Measurements from ENCODE around the gene TSPAN4. TPM values are rescaled to one million over a fixed set of nuclear protein-coding genes. Genes with fewer than 3 reads are reported as not detected.
A peak's percentile ranks its signal among the peaks of the same experiment; 100 is the strongest.

Gene TSPAN4
- total RNA-seq, 6 donors from 2014 or later, result 91.3 to 181 (median 169) TPM

- no peaks in the 10 kb centered on the region for H3K27me3 ChIP-seq
- TF ChIP-seq POLR2A (IDR thresholded peaks at IDR 0.05), result no peak
- no peak for TF ChIP-seq POLR2AphosphoS5 (IDR thresholded peaks at IDR 0.05)
- no peak for TF ChIP-seq CTCF (IDR thresholded peaks at IDR 0.05)
- TF ChIP-seq EP300 (IDR thresholded peaks at IDR 0.05), result no peak
- H3K27ac ChIP-seq, result no peak overlapping the region
- WGBS, 2 donors, result 78 to 80% methylated on average over 11 of the region's 11 CpGs
- no peaks in the 10 kb centered on the region for H3K9me3 ChIP-seq
- H3K4me1 ChIP-seq, result peaks cover 22 to 31% (median 24%) of the 10 kb centered on the region in 4 donors
- peaks cover 0 to 41% (median 22%) of the 10 kb centered on the region in 4 donors for H3K36me3 ChIP-seq
- ATAC-seq (ENCODE audit: low FRiP score in 2 of 2), result no peak
- DNase-seq, result no peak
- no peak overlapping the region for H3K4me3 ChIP-seq
Observed at GRCh38 chr11:816433-816779, 26.2 kb upstream of the TSPAN4 start.

- ATAC-seq (ENCODE audit: low FRiP score in 2 of 2), result peak; percentile 49 to 54
- H3K36me3 ChIP-seq, result peaks cover 4 to 41% (median 13%) of the 10 kb centered on the region in 4 donors
- peak within 1 kb of the TSS; percentile 96 to 100 (median 98) for H3K27ac ChIP-seq
- no peaks in the 10 kb centered on the region for H3K27me3 ChIP-seq
- peak within 1 kb of the TSS; percentile 67 to 99 (median 88) for H3K4me3 ChIP-seq
- peaks cover 28 to 45% (median 34%) of the 10 kb centered on the region in 4 donors for H3K4me1 ChIP-seq
- peak in 1 of 4 donors; percentile 29 for TF ChIP-seq EP300 (IDR thresholded peaks at IDR 0.05)
- no peak for TF ChIP-seq CTCF (IDR thresholded peaks at IDR 0.05)
- TF ChIP-seq POLR2A (IDR thresholded peaks at IDR 0.05), result peak in 3 of 4 donors; percentile 57 to 77 (median 57)
- TF ChIP-seq POLR2AphosphoS5 (IDR thresholded peaks at IDR 0.05), result peak; percentile 40 to 51
- DNase-seq, result peak in 1 of 2 donors; percentile 80
- H3K9me3 ChIP-seq, result no peaks in the 10 kb centered on the region
- WGBS, 2 donors, result 16 to 28% methylated on average over 15 to 19 of the region's 20 CpGs
Observed at GRCh38 chr11:818396-819128, 24.1 kb upstream of the TSPAN4 start, which contains the start of gene PNPLA2. Gene PNPLA2 (plus strand): TSS chr11:818914. CDS start chr11:819719, 805 bp downstream.

- peak overlapping the region; percentile 67 to 99 (median 88) for H3K4me3 ChIP-seq
- H3K36me3 ChIP-seq, result peaks cover 12 to 43% (median 19%) of the 10 kb centered on the region in 4 donors
- ATAC-seq (ENCODE audit: low FRiP score in 2 of 2) (peak; percentile 91 to 95), DNase-seq (peak; percentile 96 to 99)
- H3K9me3 ChIP-seq, result no peaks in the 10 kb centered on the region
- TF ChIP-seq POLR2AphosphoS5 (IDR thresholded peaks at IDR 0.05) (peak; percentile 65 to 91), POLR2A (IDR thresholded peaks at IDR 0.05) (peak in 3 of 4 donors; percentile 88 to 96 (median 95)), CTCF (IDR thresholded peaks at IDR 0.05) (peak; percentile 16 to 83 (median 66)), EP300 (IDR thresholded peaks at IDR 0.05) (no peak)
- no peaks in the 10 kb centered on the region for H3K27me3 ChIP-seq
- peaks cover 28 to 47% (median 34%) of the 10 kb centered on the region in 4 donors for H3K4me1 ChIP-seq
- peak overlapping the region; percentile 96 to 100 (median 98) for H3K27ac ChIP-seq
- WGBS, 2 donors, result 1% methylated on average over 32 of the region's 96 CpGs; no CpG with 5 or more reads in 1 of the 2 donors
Observed at GRCh38 chr11:819129-819931, 23.3 kb upstream of the TSPAN4 start.

GRCh38 chr11:819943-820649 is 22.6 kb upstream of the TSPAN4 start:
- Histone ChIP-seq H3K27me3 (no peaks in the 10 kb centered on the region), H3K36me3 (peaks cover 19 to 45% (median 25%) of the 10 kb centered on the region in 4 donors), H3K4me1 (peaks cover 30 to 54% (median 38%) of the 10 kb centered on the region in 4 donors), H3K9me3 (no peaks in the 10 kb centered on the region), H3K27ac (peak overlapping the region; percentile 96 to 100 (median 98)), H3K4me3 (peak overlapping the region; percentile 67 to 99 (median 88))
- TF ChIP-seq CTCF (IDR thresholded peaks at IDR 0.05) (no peak), POLR2A (IDR thresholded peaks at IDR 0.05) (peak in 3 of 4 donors; percentile 26 to 70 (median 48)), EP300 (IDR thresholded peaks at IDR 0.05) (no peak), POLR2AphosphoS5 (IDR thresholded peaks at IDR 0.05) (peak; percentile 2 to 75)
- WGBS, 2 donors, result 0 to 4% methylated on average over 4 to 26 of the region's 47 CpGs
- peak; percentile 96 to 98 for DNase-seq
- peak; percentile 76 to 81 for ATAC-seq (ENCODE audit: low FRiP score in 2 of 2)
